Gastroesophageal sphincter (tissue), 3 donors: Measurements from ENCODE around the gene CGGBP1.

ENCODE experiments used
- POLR2A ChIP-seq, 2 donors: fragments of 450-650 bp; IDR thresholded peaks; one replicate each; pipeline ENCODE4 v1.6.1; 2017; ENCODE audit warnings: antibody characterized with exemption in 2 of 2, mild to moderate bottlenecking in 2 of 2, moderate library complexity in 1 of 2
- POLR2AphosphoS5 ChIP-seq: sonication (generic); formaldehyde crosslinking; IDR thresholded peaks from one replicate; pipeline ENCODE4 v1.6.1; 2017; ENCODE audit warnings: antibody characterized with exemption
- TF ChIP-seq, protein P1 (sequence below), 4 experiments: fragments of 200-600 bp in 2 of 4; fragments of 450-650 bp in 2 of 4; sonication (generic) in 1 of 4; IDR thresholded peaks; one replicate each; pipeline ENCODE4 v1.5.1; 2017 to 2019; ENCODE audit warnings: antibody characterized with exemption in 4 of 4, mild to moderate bottlenecking in 2 of 4, moderate library complexity in 2 of 4

DNA sequence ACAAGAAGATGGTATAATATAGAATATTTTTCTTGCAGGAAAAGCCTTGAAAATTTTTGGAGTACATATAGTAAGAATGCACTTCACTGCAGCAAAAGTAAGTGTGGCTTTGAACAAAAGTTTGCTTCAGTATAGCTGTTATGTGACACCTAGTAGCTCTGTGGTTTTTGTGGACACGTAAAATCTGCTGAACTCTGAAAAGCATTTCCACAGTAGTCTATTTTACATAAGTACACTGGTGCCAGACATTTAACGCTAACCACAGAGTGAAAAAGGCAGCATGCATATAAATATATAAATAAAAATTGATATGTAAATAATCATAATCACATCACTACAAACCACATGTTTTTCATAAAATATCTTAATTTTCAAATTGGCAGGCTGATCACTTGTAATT is 39.8 kb downstream of the CGGBP1 start:
- no peak for TF ChIP-seq POLR2A (IDR thresholded peaks at IDR 0.05)
- TF ChIP-seq POLR2AphosphoS5, result no peak
- TF ChIP-seq, protein P1, sequence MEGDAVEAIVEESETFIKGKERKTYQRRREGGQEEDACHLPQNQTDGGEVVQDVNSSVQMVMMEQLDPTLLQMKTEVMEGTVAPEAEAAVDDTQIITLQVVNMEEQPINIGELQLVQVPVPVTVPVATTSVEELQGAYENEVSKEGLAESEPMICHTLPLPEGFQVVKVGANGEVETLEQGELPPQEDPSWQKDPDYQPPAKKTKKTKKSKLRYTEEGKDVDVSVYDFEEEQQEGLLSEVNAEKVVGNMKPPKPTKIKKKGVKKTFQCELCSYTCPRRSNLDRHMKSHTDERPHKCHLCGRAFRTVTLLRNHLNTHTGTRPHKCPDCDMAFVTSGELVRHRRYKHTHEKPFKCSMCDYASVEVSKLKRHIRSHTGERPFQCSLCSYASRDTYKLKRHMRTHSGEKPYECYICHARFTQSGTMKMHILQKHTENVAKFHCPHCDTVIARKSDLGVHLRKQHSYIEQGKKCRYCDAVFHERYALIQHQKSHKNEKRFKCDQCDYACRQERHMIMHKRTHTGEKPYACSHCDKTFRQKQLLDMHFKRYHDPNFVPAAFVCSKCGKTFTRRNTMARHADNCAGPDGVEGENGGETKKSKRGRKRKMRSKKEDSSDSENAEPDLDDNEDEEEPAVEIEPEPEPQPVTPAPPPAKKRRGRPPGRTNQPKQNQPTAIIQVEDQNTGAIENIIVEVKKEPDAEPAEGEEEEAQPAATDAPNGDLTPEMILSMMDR (IDR thresholded peaks at IDR 0.05), result no peak
